Osteoblast (primary cell): ENCODE data around the gene PLPPR1. TPM values are rescaled to one million over a fixed set of nuclear protein-coding genes. Genes with fewer than 3 reads are reported as not detected.

Experiments
- DNase-seq: peaks from one replicate; pipeline ENCODE4 v3.0.0; 2011; ENCODE audit warnings: low spot score, mixed read lengths; ENCODE audit not compliant: insufficient read length; ENCODE audit errors: missing footprints
- H2AFZ ChIP-seq: 2 replicates; pipeline ENCODE4 v1.6.0; 2011; ENCODE audit warnings: mild to moderate bottlenecking, low read length
- H3K27ac ChIP-seq: 2 replicates; pipeline ENCODE4 v1.5.1; 2011; ENCODE audit warnings: mild to moderate bottlenecking, low read depth, low read length, moderate library complexity
- H3K27me3 ChIP-seq: 2 replicates; pipeline ENCODE4 v1.6.0; 2012; ENCODE audit warnings: mild to moderate bottlenecking, control low read depth, inconsistent platforms, low read length, moderate library complexity; ENCODE audit not compliant: insufficient read depth
- H3K36me3 ChIP-seq: 2 replicates; pipeline ENCODE4 v1.5.1; 2011; ENCODE audit warnings: mild to moderate bottlenecking, low read length, control low read depth, moderate library complexity; ENCODE audit not compliant: insufficient read depth
- H3K4me1 ChIP-seq: 2 replicates; pipeline ENCODE4 v1.5.1; 2011; ENCODE audit warnings: mild to moderate bottlenecking, low read length, control low read depth, moderate library complexity; ENCODE audit not compliant: insufficient read depth
- H3K4me2 ChIP-seq: 2 replicates; pipeline ENCODE4 v1.6.0; 2011; ENCODE audit warnings: mild to moderate bottlenecking, low read length; ENCODE audit not compliant: insufficient read depth
- H3K4me3 ChIP-seq: fragments of 200-600 bp; sonication (generic); 3 replicates; pipeline ENCODE4 v1.5.1; 2012; ENCODE audit warnings: mild to moderate bottlenecking, low read length, inconsistent platforms; ENCODE audit not compliant: insufficient read depth
- H3K79me2 ChIP-seq: 2 replicates; pipeline ENCODE4 v1.6.0; 2012; ENCODE audit warnings: mild to moderate bottlenecking, low read length, control low read depth, inconsistent platforms; ENCODE audit not compliant: insufficient read depth
- H3K9me3 ChIP-seq: 2 replicates; pipeline ENCODE4 v1.5.1; 2011; ENCODE audit warnings: low read depth, low read length, control low read depth
- H4K20me1 ChIP-seq: 2 replicates; pipeline ENCODE4 v1.6.0; 2012; ENCODE audit warnings: mild to moderate bottlenecking, low read length, control low read depth; ENCODE audit not compliant: insufficient read depth
- CTCF ChIP-seq: IDR thresholded peaks from 2 replicates; pipeline ENCODE4 v1.5.1; 2011; ENCODE audit warnings: mild to moderate bottlenecking, low read depth, low read length, moderate library complexity; ENCODE audit errors: extremely low read depth
- total RNA-seq: library from RNA; depleted of rRNA; stranded (reverse); fragments of >200 nt; gene quantifications from 2 replicates; pipeline ENCODE4 v1.2.3, GENCODE V29; 2012

Gene PLPPR1
- total RNA-seq, 1 donor: not detected

GRCh38 chr9:101083448-101084202 is 55.1 kb downstream of the PLPPR1 start:
- Histone ChIP-seq H3K4me3 (no peak overlapping the region), H3K4me2 (no peak overlapping the region), H3K4me1 (no peaks in the 10 kb centered on the region), H3K27me3 (no peaks in the 10 kb centered on the region), H3K79me2 (no peaks in the 10 kb centered on the region), H3K27ac (no peak overlapping the region), H3K36me3 (no peaks in the 10 kb centered on the region), H2AFZ (no peak overlapping the region), H3K9me3 (peaks cover 5% of the 10 kb centered on the region), H4K20me1 (no peaks in the 10 kb centered on the region)
- no peak for TF ChIP-seq CTCF
- DNase-seq: no peak

GRCh38 chr9:101087426-101087825 is 58.9 kb downstream of the PLPPR1 start:
- no peaks in the 10 kb centered on the region for H3K79me2 ChIP-seq
- H3K4me1 ChIP-seq: no peaks in the 10 kb centered on the region
- no peak overlapping the region for H3K4me2 ChIP-seq

GRCh38 chr9:101092922-101093321 is 64.4 kb downstream of the PLPPR1 start:
- H3K79me2 ChIP-seq: no peaks in the 10 kb centered on the region
- no peak for TF ChIP-seq CTCF
- H4K20me1 ChIP-seq: no peaks in the 10 kb centered on the region
- H3K9me3 ChIP-seq: no peaks in the 10 kb centered on the region
- no peak overlapping the region for H2AFZ ChIP-seq
- no peaks in the 10 kb centered on the region for H3K4me1 ChIP-seq
- H3K27ac ChIP-seq: no peak overlapping the region
- DNase-seq: no peak
- H3K27me3 ChIP-seq: no peaks in the 10 kb centered on the region
- H3K4me3 ChIP-seq: no peak overlapping the region
- H3K4me2 ChIP-seq: no peak overlapping the region
- no peaks in the 10 kb centered on the region for H3K36me3 ChIP-seq

More at GRCh38 chr9:101087426-101087825, 58.9 kb downstream of the PLPPR1 start:
- no peak for TF ChIP-seq CTCF
- DNase-seq: no peak
- Histone ChIP-seq H3K9me3 (peaks cover 5% of the 10 kb centered on the region), H2AFZ (no peak overlapping the region), H3K27ac (no peak overlapping the region), H3K4me3 (no peak overlapping the region), H3K27me3 (no peaks in the 10 kb centered on the region), H4K20me1 (no peaks in the 10 kb centered on the region), H3K36me3 (no peaks in the 10 kb centered on the region)

- no peaks in the 10 kb centered on the region for H3K36me3 ChIP-seq
- no peak overlapping the region for H3K4me2 ChIP-seq
- no peak for TF ChIP-seq CTCF
- no peak for DNase-seq
- H4K20me1 ChIP-seq: no peaks in the 10 kb centered on the region
- H3K27me3 ChIP-seq: no peaks in the 10 kb centered on the region
- H3K4me3 ChIP-seq: no peak overlapping the region
- no peak overlapping the region for H2AFZ ChIP-seq
- no peaks in the 10 kb centered on the region for H3K4me1 ChIP-seq
- H3K27ac ChIP-seq: no peak overlapping the region
- H3K79me2 ChIP-seq: no peaks in the 10 kb centered on the region
- H3K9me3 ChIP-seq: no peaks in the 10 kb centered on the region
These were observed 65.1 kb downstream of the PLPPR1 start for GRCh38 chr9:101093620-101094019.
